Neural progenitor cell (in vitro differentiated cells): Measurements from ENCODE around the gene TNFRSF13B.
"Not testable (repeated sequence)": the region's sequence is repeated elsewhere in the genome, so short reads cannot be mapped to it uniquely, and the experiment has no call there.

Source experiments
- EZH2 ChIP-seq: fragments of 200-600 bp; sonication (generic); IDR thresholded peaks from 2 replicates; pipeline ENCODE4 v1.6.1; 2017; ENCODE audit warnings: antibody characterized with exemption, mild to moderate bottlenecking, moderate library complexity
- TF ChIP-seq, protein P1 (sequence below): fragments of 200-600 bp; sonication (generic); IDR thresholded peaks from 2 replicates; pipeline ENCODE4 v1.5.1; 2017; ENCODE audit warnings: antibody characterized with exemption, mild to moderate bottlenecking

DNA sequence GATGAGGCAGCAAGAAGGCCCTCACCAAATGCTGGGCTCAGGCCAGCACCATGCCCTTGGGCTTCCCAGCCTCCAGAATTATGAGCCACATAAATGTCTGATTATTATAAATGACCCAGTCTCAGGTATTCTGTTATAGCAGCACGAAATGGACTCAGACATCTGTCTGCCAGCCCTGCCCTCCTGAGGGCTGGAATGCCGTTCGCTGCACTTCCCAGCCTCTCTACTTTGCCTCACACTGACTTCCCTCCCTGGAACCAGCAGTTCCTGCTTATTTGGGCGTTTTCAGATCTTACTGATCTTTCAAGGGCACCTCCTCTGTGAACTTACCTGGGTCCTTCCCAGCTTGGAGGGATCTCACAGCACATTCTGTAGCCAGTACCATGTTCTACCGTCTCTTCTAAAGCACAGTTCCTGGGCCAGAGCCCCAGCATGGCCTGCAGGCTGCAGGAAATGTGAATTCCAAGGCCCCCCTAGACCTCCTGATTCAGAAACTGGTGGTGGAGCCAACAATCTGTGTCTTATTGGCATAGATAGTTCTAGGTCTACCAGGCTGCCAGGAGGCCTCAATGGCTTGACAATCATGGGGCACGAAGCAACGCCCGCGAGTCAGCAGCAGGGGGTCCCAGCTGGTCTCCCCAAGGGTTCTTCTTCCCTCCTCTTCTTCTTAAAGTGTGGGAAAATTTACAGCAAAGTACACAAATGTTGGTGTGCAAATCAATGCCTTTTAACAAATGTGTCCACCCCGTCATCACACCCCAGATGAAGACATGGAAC lies 36.9 kb upstream of the TNFRSF13B start:
- TF ChIP-seq, protein P1, sequence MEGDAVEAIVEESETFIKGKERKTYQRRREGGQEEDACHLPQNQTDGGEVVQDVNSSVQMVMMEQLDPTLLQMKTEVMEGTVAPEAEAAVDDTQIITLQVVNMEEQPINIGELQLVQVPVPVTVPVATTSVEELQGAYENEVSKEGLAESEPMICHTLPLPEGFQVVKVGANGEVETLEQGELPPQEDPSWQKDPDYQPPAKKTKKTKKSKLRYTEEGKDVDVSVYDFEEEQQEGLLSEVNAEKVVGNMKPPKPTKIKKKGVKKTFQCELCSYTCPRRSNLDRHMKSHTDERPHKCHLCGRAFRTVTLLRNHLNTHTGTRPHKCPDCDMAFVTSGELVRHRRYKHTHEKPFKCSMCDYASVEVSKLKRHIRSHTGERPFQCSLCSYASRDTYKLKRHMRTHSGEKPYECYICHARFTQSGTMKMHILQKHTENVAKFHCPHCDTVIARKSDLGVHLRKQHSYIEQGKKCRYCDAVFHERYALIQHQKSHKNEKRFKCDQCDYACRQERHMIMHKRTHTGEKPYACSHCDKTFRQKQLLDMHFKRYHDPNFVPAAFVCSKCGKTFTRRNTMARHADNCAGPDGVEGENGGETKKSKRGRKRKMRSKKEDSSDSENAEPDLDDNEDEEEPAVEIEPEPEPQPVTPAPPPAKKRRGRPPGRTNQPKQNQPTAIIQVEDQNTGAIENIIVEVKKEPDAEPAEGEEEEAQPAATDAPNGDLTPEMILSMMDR = not testable (repeated sequence)
- not testable (repeated sequence) for TF ChIP-seq EZH2
